Left ventricle myocardium inferior (tissue), 1 donor: ENCODE measurements around the gene BAZ2A. TPM values are rescaled to one million over a fixed set of nuclear protein-coding genes. Genes with fewer than 3 reads are reported as not detected.

Experiments
- DNase-seq: peaks from one replicate; pipeline ENCODE4 v3.0.0-alpha.2; 2020
- H3K27ac ChIP-seq: fragments of 200-600 bp; replicated peaks from 2 replicates; pipeline ENCODE4 v1.8.0; 2021
- H3K27me3 ChIP-seq: fragments of 200-600 bp; 2 replicates; pipeline ENCODE4 v1.8.0; 2021; ENCODE audit warnings: low read depth
- H3K36me3 ChIP-seq: fragments of 200-600 bp; 2 replicates; pipeline ENCODE4 v1.8.0; 2021
- H3K4me1 ChIP-seq: fragments of 200-600 bp; 2 replicates; pipeline ENCODE4 v1.8.0; 2021
- H3K4me3 ChIP-seq: fragments of 200-600 bp; 2 replicates; pipeline ENCODE4 v1.8.0; 2021; ENCODE audit warnings: mild to moderate bottlenecking, moderate library complexity
- H3K9me3 ChIP-seq: fragments of 200-600 bp; replicated peaks from 2 replicates; pipeline ENCODE4 v1.8.0; 2021
- intact Hi-C: fragments of 100-400 bp; cut with micrococcal nuclease; formaldehyde crosslinking; loops from one replicate; pipeline ENCODE4 v1.11.0; 2022
- total RNA-seq: library from RNA; stranded (reverse); fragmentation: NEBNext Ultra II Directional; extraction: Animal tissue kit (Norgen Biotek cat#: 25700); gene quantifications from one replicate; pipeline ENCODE4 v1.2.1, GENCODE V29; 2021
- TF ChIP-seq, protein P1 (sequence below): fragments of 200-600 bp; IDR thresholded peaks from 2 replicates; pipeline ENCODE4 v1.8.0; 2021; ENCODE audit warnings: antibody characterized with exemption, mild to moderate bottlenecking, borderline replicate concordance
- donor health status: DM: no; HTN: yes; CAD: no; lungs with severe emphysema.

The BAZ2A gene
- total RNA-seq, 1 donor from 2014 or later = 39.1 TPM

DNA sequence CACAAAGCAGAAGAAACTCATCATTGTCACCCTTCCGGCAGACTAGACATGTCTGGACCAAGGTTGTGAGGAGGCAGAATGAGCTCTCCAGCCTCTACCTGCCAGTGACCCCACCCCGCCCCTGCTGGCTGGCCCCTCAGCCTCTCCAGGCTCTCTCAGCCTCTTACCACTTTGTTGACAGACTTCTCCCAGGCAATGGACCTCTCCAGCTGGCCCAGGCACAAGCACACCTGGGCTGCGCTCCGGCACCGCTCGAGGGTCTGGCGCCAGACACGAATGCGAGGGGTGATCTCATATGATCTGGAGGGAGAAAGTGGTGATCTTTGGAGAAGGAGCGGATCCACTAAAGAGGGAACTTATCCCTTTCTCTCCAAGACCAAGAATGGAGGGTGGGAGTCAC, 30.3 kb downstream of the BAZ2A start:
- TF ChIP-seq, protein P1, sequence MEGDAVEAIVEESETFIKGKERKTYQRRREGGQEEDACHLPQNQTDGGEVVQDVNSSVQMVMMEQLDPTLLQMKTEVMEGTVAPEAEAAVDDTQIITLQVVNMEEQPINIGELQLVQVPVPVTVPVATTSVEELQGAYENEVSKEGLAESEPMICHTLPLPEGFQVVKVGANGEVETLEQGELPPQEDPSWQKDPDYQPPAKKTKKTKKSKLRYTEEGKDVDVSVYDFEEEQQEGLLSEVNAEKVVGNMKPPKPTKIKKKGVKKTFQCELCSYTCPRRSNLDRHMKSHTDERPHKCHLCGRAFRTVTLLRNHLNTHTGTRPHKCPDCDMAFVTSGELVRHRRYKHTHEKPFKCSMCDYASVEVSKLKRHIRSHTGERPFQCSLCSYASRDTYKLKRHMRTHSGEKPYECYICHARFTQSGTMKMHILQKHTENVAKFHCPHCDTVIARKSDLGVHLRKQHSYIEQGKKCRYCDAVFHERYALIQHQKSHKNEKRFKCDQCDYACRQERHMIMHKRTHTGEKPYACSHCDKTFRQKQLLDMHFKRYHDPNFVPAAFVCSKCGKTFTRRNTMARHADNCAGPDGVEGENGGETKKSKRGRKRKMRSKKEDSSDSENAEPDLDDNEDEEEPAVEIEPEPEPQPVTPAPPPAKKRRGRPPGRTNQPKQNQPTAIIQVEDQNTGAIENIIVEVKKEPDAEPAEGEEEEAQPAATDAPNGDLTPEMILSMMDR = no peak
- no peak overlapping the region for H3K27ac ChIP-seq
- no peaks in the 10 kb centered on the region for H3K9me3 ChIP-seq
- intact Hi-C loops = no loop called here
- H3K36me3 ChIP-seq = peaks cover 97% of the 10 kb centered on the region
- H3K4me3 ChIP-seq = no peak overlapping the region
- no peak for DNase-seq
- H3K27me3 ChIP-seq = no peaks in the 10 kb centered on the region
- peaks cover 22% of the 10 kb centered on the region for H3K4me1 ChIP-seq

DNA sequence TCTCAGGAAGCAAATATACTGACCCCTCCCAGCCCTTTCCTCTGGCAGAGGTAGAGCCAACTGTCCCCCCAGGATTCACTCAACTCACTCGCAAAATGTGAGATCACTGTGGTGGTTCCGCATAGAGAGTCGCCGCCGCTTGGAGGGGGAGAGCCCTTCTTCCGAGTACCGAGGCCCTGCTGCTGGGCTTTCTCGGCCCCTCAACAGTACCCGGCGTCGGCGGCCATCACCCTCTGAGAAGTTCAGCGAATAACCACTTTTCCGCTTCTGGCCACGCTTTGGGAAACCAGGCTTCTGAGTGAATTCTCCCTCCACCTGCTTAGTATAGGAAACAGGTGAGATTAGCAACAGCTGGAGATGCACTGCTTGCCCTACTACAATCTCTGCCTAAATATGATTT, 31.1 kb downstream of the BAZ2A start:
- Histone ChIP-seq H3K27ac (no peak overlapping the region), H3K27me3 (no peaks in the 10 kb centered on the region), H3K4me1 (peaks cover 29% of the 10 kb centered on the region), H3K9me3 (no peaks in the 10 kb centered on the region), H3K4me3 (no peak overlapping the region), H3K36me3 (peaks cover 92% of the 10 kb centered on the region)
- TF ChIP-seq, protein P1 = no peak
- DNase-seq = no peak
- intact Hi-C loops = no loop called here

- no peaks in the 10 kb centered on the region for H3K9me3 ChIP-seq
- peak overlapping the region; percentile 31 for H3K27ac ChIP-seq
Observed at GRCh38 chr12:56596815-56597214, 33.3 kb downstream of the BAZ2A start.

DNA sequence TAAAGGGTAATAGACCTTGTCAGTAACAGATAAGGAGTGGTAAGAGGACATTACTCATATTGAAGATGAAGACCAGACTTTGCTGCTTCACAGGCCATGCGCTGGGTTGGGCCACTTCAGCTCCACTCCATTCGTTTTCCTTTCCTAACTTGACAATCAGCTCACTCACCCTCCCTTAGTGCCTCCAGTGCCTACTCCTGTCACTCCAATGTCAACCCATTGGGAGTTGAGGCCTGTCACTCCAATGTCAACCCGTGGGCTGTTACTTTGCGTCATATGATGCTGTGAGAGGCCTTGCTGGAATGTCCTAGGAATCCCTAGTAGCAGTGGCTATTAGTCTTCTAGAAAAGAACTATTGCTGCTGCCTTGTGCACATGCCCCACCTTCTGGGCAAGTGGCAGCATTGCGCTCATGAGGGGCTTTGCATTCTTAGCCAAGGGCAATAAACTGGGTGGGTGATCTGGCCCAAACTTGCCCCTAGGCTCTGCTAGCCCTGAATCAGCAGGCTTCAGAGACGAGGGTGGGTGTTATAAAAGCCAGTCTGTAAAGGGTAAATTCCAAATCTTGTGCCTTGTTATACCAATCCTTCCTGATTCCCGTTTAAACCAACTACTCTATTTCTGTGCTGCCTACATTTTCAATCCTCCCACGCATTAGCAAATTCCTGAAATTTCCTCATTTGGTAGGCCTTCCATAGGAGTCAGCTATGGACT, 36.1 kb downstream of the BAZ2A start:
- TF ChIP-seq, protein P1 = peak; percentile 78
- Histone ChIP-seq H3K9me3 (no peaks in the 10 kb centered on the region), H3K36me3 (peaks cover 56% of the 10 kb centered on the region), H3K27me3 (no peaks in the 10 kb centered on the region), H3K27ac (peak overlapping the region; percentile 54), H3K4me3 (no peak overlapping the region), H3K4me1 (peaks cover 30% of the 10 kb centered on the region)
- intact Hi-C loops = no loop called here
- DNase-seq = no peak

More at GRCh38 chr12:56596815-56597214, 33.3 kb downstream of the BAZ2A start:
- DNase-seq = no peak
- TF ChIP-seq, protein P1 = no peak
- no peak overlapping the region for H3K4me3 ChIP-seq
- peaks cover 34% of the 10 kb centered on the region for H3K4me1 ChIP-seq
- no peaks in the 10 kb centered on the region for H3K27me3 ChIP-seq
- intact Hi-C loops = no loop called here
- H3K36me3 ChIP-seq = peaks cover 70% of the 10 kb centered on the region

DNA sequence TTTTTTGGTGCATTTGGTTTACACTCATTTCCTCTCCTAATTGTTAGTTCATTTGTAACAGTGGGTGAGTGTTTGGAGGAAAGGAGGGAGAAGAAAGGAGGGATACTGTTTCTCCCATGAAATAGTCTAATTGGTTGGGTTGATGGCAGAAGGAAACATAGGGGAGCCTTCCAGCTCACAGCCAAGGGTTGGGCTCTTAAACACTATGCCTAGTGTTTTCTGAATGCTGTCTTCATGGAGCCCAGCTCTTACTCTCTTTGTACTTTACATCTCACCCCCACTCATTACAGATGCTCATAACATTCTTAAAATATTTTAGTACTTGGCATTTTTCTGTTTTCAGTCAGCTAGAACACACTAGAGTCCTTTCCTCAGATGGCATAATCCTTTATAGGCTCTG, 38.2 kb downstream of the BAZ2A start:
- H3K4me1 ChIP-seq = peaks cover 27% of the 10 kb centered on the region
- no peaks in the 10 kb centered on the region for H3K9me3 ChIP-seq
- H3K27ac ChIP-seq = peak overlapping the region; percentile 0
- H3K4me3 ChIP-seq = no peak overlapping the region
- no peaks in the 10 kb centered on the region for H3K27me3 ChIP-seq
- TF ChIP-seq, protein P1 = no peak
- H3K36me3 ChIP-seq = peaks cover 58% of the 10 kb centered on the region
- no peak for DNase-seq
- intact Hi-C loops = no loop called here
